Measurements from ENCODE around the gene FAM219A. TPM values are rescaled to one million over a fixed set of nuclear protein-coding genes. Genes with fewer than 3 reads are reported as not detected.

FAM219A gene
- total RNA-seq, 1 experiment from 2014 or later, result 63.3 TPM

DNA sequence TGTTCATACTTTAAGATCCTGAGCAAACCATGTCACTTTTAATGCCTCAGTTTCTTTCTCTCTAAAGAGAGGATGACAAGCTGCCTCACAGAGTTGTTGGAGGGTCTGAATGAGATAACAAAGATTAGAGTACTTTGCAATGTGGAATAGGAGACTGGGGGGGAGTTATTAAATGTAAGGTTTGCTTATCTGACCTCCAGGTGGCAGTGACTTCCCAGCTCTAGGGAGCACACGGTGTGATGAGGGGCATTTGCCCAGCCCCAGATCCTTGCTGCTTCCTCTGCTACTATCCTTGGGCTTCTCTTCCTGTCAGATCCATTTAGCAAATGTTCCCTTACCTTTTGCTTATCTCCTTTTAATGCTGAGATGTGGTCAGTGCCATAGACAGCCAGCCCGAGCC, 33.7 kb upstream of the FAM219A start:
- no peak overlapping the region for H3K4me3 ChIP-seq (ENCODE audit: low read depth, low read length, poor library complexity, severe bottlenecking)
- H3K27me3 ChIP-seq (replicated peaks; ENCODE audit: insufficient read depth, low read depth, low read length, poor library complexity), result peaks cover 16% of the 10 kb centered on the region
- no TSS peak for BruUV-seq (replicated peaks)
- ChIA-PET POLR2A (ENCODE audit: low non-redundant PET) (no interaction called here), CTCF (interaction anchor here (0.5 kb wide), 1 partner anchor 1298 kb away, joined by 4 read pairs; no protein-coding TSS in a partner anchor)
- intact Hi-C loops (cut with micrococcal nuclease; ENCODE audit: unreplicated experiment), result no loop called here
- no peak for TF ChIP-seq EZH2 (IDR thresholded peaks at IDR 0.05; ENCODE audit: borderline replicate concordance, low read depth, low read length, poor library complexity, severe bottlenecking)
- TF ChIP-seq, protein P1, sequence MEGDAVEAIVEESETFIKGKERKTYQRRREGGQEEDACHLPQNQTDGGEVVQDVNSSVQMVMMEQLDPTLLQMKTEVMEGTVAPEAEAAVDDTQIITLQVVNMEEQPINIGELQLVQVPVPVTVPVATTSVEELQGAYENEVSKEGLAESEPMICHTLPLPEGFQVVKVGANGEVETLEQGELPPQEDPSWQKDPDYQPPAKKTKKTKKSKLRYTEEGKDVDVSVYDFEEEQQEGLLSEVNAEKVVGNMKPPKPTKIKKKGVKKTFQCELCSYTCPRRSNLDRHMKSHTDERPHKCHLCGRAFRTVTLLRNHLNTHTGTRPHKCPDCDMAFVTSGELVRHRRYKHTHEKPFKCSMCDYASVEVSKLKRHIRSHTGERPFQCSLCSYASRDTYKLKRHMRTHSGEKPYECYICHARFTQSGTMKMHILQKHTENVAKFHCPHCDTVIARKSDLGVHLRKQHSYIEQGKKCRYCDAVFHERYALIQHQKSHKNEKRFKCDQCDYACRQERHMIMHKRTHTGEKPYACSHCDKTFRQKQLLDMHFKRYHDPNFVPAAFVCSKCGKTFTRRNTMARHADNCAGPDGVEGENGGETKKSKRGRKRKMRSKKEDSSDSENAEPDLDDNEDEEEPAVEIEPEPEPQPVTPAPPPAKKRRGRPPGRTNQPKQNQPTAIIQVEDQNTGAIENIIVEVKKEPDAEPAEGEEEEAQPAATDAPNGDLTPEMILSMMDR (conservative IDR thresholded peaks at IDR 0.05; ENCODE audit: low read depth, low read length), result no peak
- H3K27ac ChIP-seq (ENCODE audit: low read depth, low read length, poor library complexity, severe bottlenecking), result no peak overlapping the region
- DNase-seq (ENCODE audit: low spot score), result no peak
- H3K9me3 ChIP-seq (ENCODE audit: low read depth, low read length, poor library complexity, severe bottlenecking), result no peaks in the 10 kb centered on the region
- H3K4me1 ChIP-seq (ENCODE audit: insufficient read depth, low read length, poor library complexity, severe bottlenecking), result no peaks in the 10 kb centered on the region
- H3K36me3 ChIP-seq (ENCODE audit: insufficient read depth, low read length, poor library complexity, severe bottlenecking), result no peaks in the 10 kb centered on the region

DNA sequence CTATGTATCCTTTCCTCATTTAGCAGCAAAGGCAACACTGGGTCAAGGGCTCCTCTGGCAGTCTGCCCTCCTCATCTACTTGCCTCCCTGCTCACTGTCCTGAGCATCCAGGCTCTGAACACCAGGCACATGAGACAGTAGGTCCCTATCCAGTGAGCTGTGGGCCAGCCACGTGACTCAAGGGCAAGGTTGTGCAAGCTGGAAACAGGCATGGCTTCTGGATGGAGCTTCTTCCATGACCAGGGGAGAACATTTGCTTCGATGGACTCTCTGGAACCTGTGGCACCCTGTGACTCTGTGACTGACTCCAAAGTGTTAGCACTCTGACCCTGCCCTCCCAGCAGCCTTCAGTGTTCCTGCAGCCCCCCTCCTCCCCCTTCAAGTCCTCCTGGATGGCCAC, 33.2 kb upstream of the FAM219A start:
- BruUV-seq (replicated peaks), result no TSS peak
- DNase-seq (ENCODE audit: low spot score), result no peak
- Histone ChIP-seq H3K27ac (ENCODE audit: low read depth, low read length, poor library complexity, severe bottlenecking) (no peak overlapping the region), H3K36me3 (ENCODE audit: insufficient read depth, low read length, poor library complexity, severe bottlenecking) (no peaks in the 10 kb centered on the region), H3K27me3 (replicated peaks; ENCODE audit: insufficient read depth, low read depth, low read length, poor library complexity) (peaks cover 16% of the 10 kb centered on the region), H3K4me3 (ENCODE audit: low read depth, low read length, poor library complexity, severe bottlenecking) (no peak overlapping the region), H3K9me3 (ENCODE audit: low read depth, low read length, poor library complexity, severe bottlenecking) (no peaks in the 10 kb centered on the region), H3K4me1 (ENCODE audit: insufficient read depth, low read length, poor library complexity, severe bottlenecking) (no peaks in the 10 kb centered on the region)
- intact Hi-C loops (cut with micrococcal nuclease; ENCODE audit: unreplicated experiment), result no loop called here
- CTCF ChIA-PET, result interaction anchor here (0.5 kb wide), 1 partner anchor 1299 kb away, joined by 4 read pairs; no protein-coding TSS in a partner anchor
- POLR2A ChIA-PET (ENCODE audit: low non-redundant PET), result no interaction called here
- TF ChIP-seq, protein P1 (conservative IDR thresholded peaks at IDR 0.05; ENCODE audit: low read depth, low read length), result no peak
- TF ChIP-seq EZH2 (IDR thresholded peaks at IDR 0.05; ENCODE audit: borderline replicate concordance, low read depth, low read length, poor library complexity, severe bottlenecking), result no peak

DNA sequence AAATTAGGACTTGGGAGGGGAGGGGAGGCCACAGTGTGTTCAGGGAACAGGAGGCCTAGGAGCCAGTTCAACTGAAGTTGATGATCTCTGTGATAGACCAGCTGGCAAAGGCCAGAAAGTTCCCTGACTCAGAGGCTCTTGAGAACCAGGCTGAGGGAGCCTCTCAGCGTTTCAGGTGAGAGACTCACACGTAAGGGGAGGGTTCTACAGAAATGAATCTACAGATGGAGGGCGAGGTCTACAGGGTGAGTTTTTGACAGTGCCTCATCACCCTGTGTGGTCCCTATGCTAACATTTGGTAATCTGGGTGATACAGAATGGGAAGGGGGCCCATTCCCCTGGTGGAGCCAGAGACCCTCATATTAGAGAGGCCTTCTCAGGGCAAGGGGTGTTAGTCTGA, 32.4 kb upstream of the FAM219A start:
- no TSS peak for BruUV-seq (replicated peaks)
- H3K36me3 ChIP-seq (ENCODE audit: insufficient read depth, low read length, poor library complexity, severe bottlenecking), result no peaks in the 10 kb centered on the region
- TF ChIP-seq, protein P1 (conservative IDR thresholded peaks at IDR 0.05; ENCODE audit: low read depth, low read length), result no peak
- no peak for TF ChIP-seq EZH2 (IDR thresholded peaks at IDR 0.05; ENCODE audit: borderline replicate concordance, low read depth, low read length, poor library complexity, severe bottlenecking)
- no peak overlapping the region for H3K27ac ChIP-seq (ENCODE audit: low read depth, low read length, poor library complexity, severe bottlenecking)
- intact Hi-C loops (cut with micrococcal nuclease; ENCODE audit: unreplicated experiment), result no loop called here
- no peak overlapping the region for H3K4me3 ChIP-seq (ENCODE audit: low read depth, low read length, poor library complexity, severe bottlenecking)
- CTCF ChIA-PET, result no interaction called here
- no peaks in the 10 kb centered on the region for H3K4me1 ChIP-seq (ENCODE audit: insufficient read depth, low read length, poor library complexity, severe bottlenecking)
- no peaks in the 10 kb centered on the region for H3K9me3 ChIP-seq (ENCODE audit: low read depth, low read length, poor library complexity, severe bottlenecking)
- peaks cover 16% of the 10 kb centered on the region for H3K27me3 ChIP-seq (replicated peaks; ENCODE audit: insufficient read depth, low read depth, low read length, poor library complexity)
- POLR2A ChIA-PET (ENCODE audit: low non-redundant PET), result no interaction called here
- no peak for DNase-seq (ENCODE audit: low spot score)
